ENCODE measurements around the gene TMEM184B.

The TMEM184B gene

GRCh38 chr22:38243007-38243765 lies 29.6 kb downstream of the TMEM184B start:
- H4K91ac ChIP-seq (ENCODE audit: low read depth, low read length, poor library complexity): peak overlapping the region; percentile 94
- peak overlapping the region; percentile 11 for H3K4me2 ChIP-seq (ENCODE audit: insufficient read depth, low read length, poor library complexity, severe bottlenecking)
- peaks cover 25 to 52% of the 10 kb centered on the region in 2 donors for H3K36me3 ChIP-seq (replicated peaks in 1 of 2; ENCODE audit: control insufficient read depth in 2 of 2, insufficient read depth in 2 of 2, low read length in 2 of 2)
- peak overlapping the region; percentile 30 for H2BK12ac ChIP-seq (ENCODE audit: low read length)
- H3K27ac ChIP-seq (replicated peaks; ENCODE audit: low read length): peak overlapping the region; percentile 15
- H3K4ac ChIP-seq (ENCODE audit: low read length): peak overlapping the region; percentile 53
- H2BK120ac ChIP-seq (ENCODE audit: low read depth, low read length): peak overlapping the region; percentile 24
- peak overlapping the region; percentile 92 for H3K18ac ChIP-seq (ENCODE audit: low read length)
- peaks cover 11% of the 10 kb centered on the region for H3K79me1 ChIP-seq (ENCODE audit: low read depth, low read length)
- peak overlapping the region; percentile 78 for H2BK15ac ChIP-seq (ENCODE audit: low read length)
- no CpG with 5 or more reads among the region's 20 CpGs for WGBS, 2 donors (ENCODE audit: extremely low coverage in 2 of 2, insufficient read length in 2 of 2, insufficient replicate concordance in 1 of 2)
- no peaks in the 10 kb centered on the region for H3K27me3 ChIP-seq (ENCODE audit: control insufficient read depth in 3 of 3, insufficient read depth in 3 of 3, low read depth in 1 of 3, low read length in 3 of 3)
- no peak overlapping the region for H3K4me3 ChIP-seq (ENCODE audit: low read length in 2 of 2)
- H3K9me3 ChIP-seq (replicated peaks in 1 of 2; ENCODE audit: control insufficient read depth in 2 of 2, insufficient read depth in 1 of 2, low read depth in 1 of 2, low read length in 2 of 2): peaks cover 0 to 3% of the 10 kb centered on the region in 2 donors
- peak overlapping the region; percentile 75 for H3K14ac ChIP-seq (ENCODE audit: low read length)
- H3K9ac ChIP-seq (ENCODE audit: low read depth, low read length, poor library complexity): peak overlapping the region; percentile 4
- H4K8ac ChIP-seq (ENCODE audit: low read depth, low read length): no peak overlapping the region
- H3K4me1 ChIP-seq (ENCODE audit: control insufficient read depth in 2 of 2, insufficient read depth in 1 of 2, low read depth in 1 of 2, low read length in 2 of 2): peaks cover 16 to 30% of the 10 kb centered on the region in 2 donors
- peak overlapping the region; percentile 75 for H2BK5ac ChIP-seq (ENCODE audit: low read length)
- no peak overlapping the region for H3K23ac ChIP-seq (ENCODE audit: low read depth, low read length, poor library complexity)
- H2AFZ ChIP-seq (ENCODE audit: low read length): no peak overlapping the region
- H2AK5ac ChIP-seq (ENCODE audit: low read depth, low read length): peak overlapping the region; percentile 84
- DNase-seq (ENCODE audit: low spot score): no peak

GRCh38 chr22:38240734-38241252 lies 32.0 kb downstream of the TMEM184B start:
- H3K4me3 ChIP-seq (ENCODE audit: low read length in 2 of 2): no peak overlapping the region
- H3K9me3 ChIP-seq (replicated peaks in 1 of 2; ENCODE audit: control insufficient read depth in 2 of 2, insufficient read depth in 1 of 2, low read depth in 1 of 2, low read length in 2 of 2): peaks cover 0 to 3% of the 10 kb centered on the region in 2 donors
- no peak overlapping the region for H3K9ac ChIP-seq (ENCODE audit: low read depth, low read length, poor library complexity)
- no peak overlapping the region for H3K4ac ChIP-seq (ENCODE audit: low read length)
- H4K8ac ChIP-seq (ENCODE audit: low read depth, low read length): no peak overlapping the region
- no peak overlapping the region for H3K23ac ChIP-seq (ENCODE audit: low read depth, low read length, poor library complexity)
- H3K27ac ChIP-seq (replicated peaks; ENCODE audit: low read length): peak overlapping the region; percentile 49
- peak overlapping the region; percentile 46 for H3K18ac ChIP-seq (ENCODE audit: low read length)
- H2AK5ac ChIP-seq (ENCODE audit: low read depth, low read length): no peak overlapping the region
- peaks cover 10 to 43% of the 10 kb centered on the region in 2 donors for H3K36me3 ChIP-seq (replicated peaks in 1 of 2; ENCODE audit: control insufficient read depth in 2 of 2, insufficient read depth in 2 of 2, low read length in 2 of 2)
- H2BK5ac ChIP-seq (ENCODE audit: low read length): no peak overlapping the region
- H2BK120ac ChIP-seq (ENCODE audit: low read depth, low read length): no peak overlapping the region
- no peak overlapping the region for H2AFZ ChIP-seq (ENCODE audit: low read length)
- H2BK12ac ChIP-seq (ENCODE audit: low read length): no peak overlapping the region
- no peak overlapping the region for H3K14ac ChIP-seq (ENCODE audit: low read length)
- H3K79me1 ChIP-seq (ENCODE audit: low read depth, low read length): peaks cover 7% of the 10 kb centered on the region
- no peak overlapping the region for H4K91ac ChIP-seq (ENCODE audit: low read depth, low read length, poor library complexity)
- no peak overlapping the region for H2BK15ac ChIP-seq (ENCODE audit: low read length)
- no peaks in the 10 kb centered on the region for H3K27me3 ChIP-seq (ENCODE audit: control insufficient read depth in 3 of 3, insufficient read depth in 3 of 3, low read depth in 1 of 3, low read length in 3 of 3)
- no peak overlapping the region for H3K4me2 ChIP-seq (ENCODE audit: insufficient read depth, low read length, poor library complexity, severe bottlenecking)
- WGBS, 2 donors (ENCODE audit: extremely low coverage in 2 of 2, insufficient read length in 2 of 2, insufficient replicate concordance in 1 of 2): no CpG with 5 or more reads among the region's 6 CpGs
- DNase-seq (ENCODE audit: low spot score): peak; percentile 45
- H3K4me1 ChIP-seq (ENCODE audit: control insufficient read depth in 2 of 2, insufficient read depth in 1 of 2, low read depth in 1 of 2, low read length in 2 of 2): peaks cover 16 to 30% of the 10 kb centered on the region in 2 donors

DNA sequence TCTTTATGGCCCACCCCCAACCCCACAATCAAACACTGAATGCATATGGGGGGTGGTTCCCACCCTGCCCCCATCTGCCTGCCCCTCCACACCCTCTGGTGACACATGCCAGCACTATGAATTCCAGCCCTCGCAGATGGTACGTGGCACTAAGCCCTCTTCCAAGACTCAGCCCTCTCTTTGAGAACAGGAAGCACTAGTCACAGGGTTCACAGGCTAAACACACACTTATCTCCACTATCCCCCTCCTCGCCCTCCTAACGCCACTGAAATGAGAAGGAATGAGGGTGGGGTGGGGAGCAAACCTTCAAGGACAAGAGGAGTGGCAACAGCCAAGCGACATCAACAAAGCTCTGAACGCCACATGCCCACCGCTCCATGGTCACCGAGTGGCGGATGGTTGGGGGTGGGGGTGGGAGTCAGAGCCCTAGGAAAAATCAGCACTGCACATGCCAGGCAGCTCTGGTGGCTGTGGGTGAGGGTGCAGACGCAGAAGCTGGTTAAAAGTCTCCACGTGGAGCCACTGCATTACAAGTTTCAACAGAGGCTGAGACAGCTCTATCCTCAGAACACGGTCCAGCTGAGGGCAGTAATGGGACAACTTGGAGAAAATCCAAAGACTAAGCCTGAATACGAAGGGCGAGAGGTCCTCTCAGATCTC lies 33.6 kb downstream of the TMEM184B start:
- Histone ChIP-seq H2AK5ac (ENCODE audit: low read depth, low read length) (peak overlapping the region; percentile 22), H2BK120ac (ENCODE audit: low read depth, low read length) (no peak overlapping the region), H3K27ac (replicated peaks; ENCODE audit: low read length) (no peak overlapping the region), H3K27me3 (ENCODE audit: control insufficient read depth in 3 of 3, insufficient read depth in 3 of 3, low read depth in 1 of 3, low read length in 3 of 3) (no peaks in the 10 kb centered on the region), H3K23ac (ENCODE audit: low read depth, low read length, poor library complexity) (no peak overlapping the region), H3K18ac (ENCODE audit: low read length) (no peak overlapping the region), H2BK15ac (ENCODE audit: low read length) (no peak overlapping the region), H3K4me3 (ENCODE audit: low read length in 2 of 2) (no peak overlapping the region), H3K79me1 (ENCODE audit: low read depth, low read length) (peaks cover 9% of the 10 kb centered on the region), H4K91ac (ENCODE audit: low read depth, low read length, poor library complexity) (no peak overlapping the region), H3K9ac (ENCODE audit: low read depth, low read length, poor library complexity) (no peak overlapping the region), H3K4me1 (ENCODE audit: control insufficient read depth in 2 of 2, insufficient read depth in 1 of 2, low read depth in 1 of 2, low read length in 2 of 2) (peaks cover 16 to 30% of the 10 kb centered on the region in 2 donors), H2BK12ac (ENCODE audit: low read length) (no peak overlapping the region), H3K9me3 (replicated peaks in 1 of 2; ENCODE audit: control insufficient read depth in 2 of 2, insufficient read depth in 1 of 2, low read depth in 1 of 2, low read length in 2 of 2) (peaks cover 0 to 3% of the 10 kb centered on the region in 2 donors), H4K8ac (ENCODE audit: low read depth, low read length) (no peak overlapping the region), H3K36me3 (replicated peaks in 1 of 2; ENCODE audit: control insufficient read depth in 2 of 2, insufficient read depth in 2 of 2, low read length in 2 of 2) (peaks cover 20 to 45% of the 10 kb centered on the region in 2 donors), H3K4ac (ENCODE audit: low read length) (no peak overlapping the region), H2BK5ac (ENCODE audit: low read length) (no peak overlapping the region), H2AFZ (ENCODE audit: low read length) (no peak overlapping the region), H3K4me2 (ENCODE audit: insufficient read depth, low read length, poor library complexity, severe bottlenecking) (no peak overlapping the region), H3K14ac (ENCODE audit: low read length) (no peak overlapping the region)
- WGBS, 2 donors (ENCODE audit: extremely low coverage in 2 of 2, insufficient read length in 2 of 2, insufficient replicate concordance in 1 of 2): no CpG with 5 or more reads among the region's 14 CpGs
- DNase-seq (ENCODE audit: low spot score): no peak

DNA sequence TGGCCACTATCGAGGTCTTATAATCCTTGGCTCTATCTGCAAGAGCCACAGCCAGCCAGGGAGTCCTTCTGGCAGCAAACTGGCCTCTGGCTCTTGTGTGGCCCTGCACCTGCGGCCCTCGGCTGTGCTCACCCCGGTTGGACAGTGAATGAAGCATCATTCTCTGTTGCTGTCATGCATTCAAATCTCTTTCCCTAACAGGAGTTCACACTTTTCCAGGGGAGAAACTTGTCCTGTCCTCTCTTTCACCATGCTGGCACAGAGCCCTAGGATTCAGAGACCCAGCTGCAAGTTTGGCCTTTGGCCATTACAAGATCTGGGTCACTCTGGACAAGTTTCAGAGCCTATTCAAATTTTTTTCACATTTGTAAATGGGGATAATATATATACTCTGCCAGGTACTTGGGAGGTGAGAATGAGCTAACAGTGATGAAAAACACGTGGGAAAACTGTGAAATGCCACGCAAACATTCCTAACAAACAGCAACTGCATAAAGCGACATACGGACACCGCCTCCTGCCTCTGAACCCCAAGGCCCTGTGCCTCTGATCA lies 34.2 kb downstream of the TMEM184B start:
- H3K4me3 ChIP-seq (ENCODE audit: low read length in 2 of 2): no peak overlapping the region

More for the DNA sequence above, 34.2 kb downstream of the TMEM184B start:
- Histone ChIP-seq H3K36me3 (replicated peaks in 1 of 2; ENCODE audit: control insufficient read depth in 2 of 2, insufficient read depth in 2 of 2, low read length in 2 of 2) (peaks cover 16 to 45% of the 10 kb centered on the region in 2 donors), H2BK5ac (ENCODE audit: low read length) (no peak overlapping the region), H2BK120ac (ENCODE audit: low read depth, low read length) (no peak overlapping the region), H3K18ac (ENCODE audit: low read length) (no peak overlapping the region), H2BK12ac (ENCODE audit: low read length) (no peak overlapping the region), H3K4me2 (ENCODE audit: insufficient read depth, low read length, poor library complexity, severe bottlenecking) (no peak overlapping the region), H2AFZ (ENCODE audit: low read length) (no peak overlapping the region), H3K79me1 (ENCODE audit: low read depth, low read length) (peaks cover 9% of the 10 kb centered on the region), H3K4ac (ENCODE audit: low read length) (no peak overlapping the region), H2BK15ac (ENCODE audit: low read length) (no peak overlapping the region), H3K4me1 (ENCODE audit: control insufficient read depth in 2 of 2, insufficient read depth in 1 of 2, low read depth in 1 of 2, low read length in 2 of 2) (peaks cover 14 to 25% of the 10 kb centered on the region in 2 donors), H3K27ac (replicated peaks; ENCODE audit: low read length) (no peak overlapping the region), H2AK5ac (ENCODE audit: low read depth, low read length) (no peak overlapping the region), H4K91ac (ENCODE audit: low read depth, low read length, poor library complexity) (no peak overlapping the region), H4K8ac (ENCODE audit: low read depth, low read length) (no peak overlapping the region), H3K9ac (ENCODE audit: low read depth, low read length, poor library complexity) (no peak overlapping the region), H3K27me3 (ENCODE audit: control insufficient read depth in 3 of 3, insufficient read depth in 3 of 3, low read depth in 1 of 3, low read length in 3 of 3) (no peaks in the 10 kb centered on the region), H3K9me3 (replicated peaks in 1 of 2; ENCODE audit: control insufficient read depth in 2 of 2, insufficient read depth in 1 of 2, low read depth in 1 of 2, low read length in 2 of 2) (peaks cover 0 to 3% of the 10 kb centered on the region in 2 donors), H3K23ac (ENCODE audit: low read depth, low read length, poor library complexity) (no peak overlapping the region), H3K14ac (ENCODE audit: low read length) (no peak overlapping the region)
- no peak for DNase-seq (ENCODE audit: low spot score)
- WGBS, 2 donors (ENCODE audit: extremely low coverage in 2 of 2, insufficient read length in 2 of 2, insufficient replicate concordance in 1 of 2): no CpG with 5 or more reads among the region's 9 CpGs
